ENCODE results near the gene PTGIS. TPM values are rescaled to one million over a fixed set of nuclear protein-coding genes. Genes with fewer than 3 reads are reported as not detected.

PTGIS gene
- total RNA-seq, 1 donor from 2014 or later = 10.8 TPM

- DNase-seq = no peak
These were observed 7.8 kb downstream of the PTGIS start for GRCh38 chr20:49560186-49560585.

- DNase-seq = no peak
These were observed 8.4 kb downstream of the PTGIS start for GRCh38 chr20:49559411-49560081.

GRCh38 chr20:49558826-49559225 is 9.1 kb downstream of the PTGIS start:
- no peak for DNase-seq

- no peak for DNase-seq
These were observed 10.5 kb downstream of the PTGIS start for GRCh38 chr20:49557449-49557848.

- no peak for DNase-seq
These were observed 11.3 kb downstream of the PTGIS start for GRCh38 chr20:49556621-49557020.

GRCh38 chr20:49549801-49550551 is 18.0 kb downstream of the PTGIS start:
- DNase-seq = no peak

- DNase-seq = no peak
These were observed 19.5 kb downstream of the PTGIS start for GRCh38 chr20:49548371-49548947.

GRCh38 chr20:49545572-49545971 is 22.4 kb downstream of the PTGIS start:
- no peak for DNase-seq

- no peak for DNase-seq
These were observed 23.4 kb downstream of the PTGIS start for GRCh38 chr20:49544535-49544934.

- no peak for DNase-seq
These were observed 24.0 kb downstream of the PTGIS start for GRCh38 chr20:49543858-49544437.

- no peak for DNase-seq
These were observed 24.7 kb downstream of the PTGIS start for GRCh38 chr20:49543071-49543857.

GRCh38 chr20:49542514-49542991 is 25.4 kb downstream of the PTGIS start:
- no peak for DNase-seq

- no peak for DNase-seq
These were observed 26.0 kb downstream of the PTGIS start for GRCh38 chr20:49541733-49542513.

GRCh38 chr20:49540687-49541435 is 27.1 kb downstream of the PTGIS start:
- no peak for DNase-seq

- DNase-seq = no peak
These were observed 27.7 kb downstream of the PTGIS start for GRCh38 chr20:49540232-49540620.

- DNase-seq = no peak
These were observed 28.3 kb downstream of the PTGIS start for GRCh38 chr20:49539481-49540231.

GRCh38 chr20:49538950-49539349 is 29.0 kb downstream of the PTGIS start:
- DNase-seq = no peak

- no peak for DNase-seq
These were observed 33.7 kb downstream of the PTGIS start for GRCh38 chr20:49534255-49534712.

GRCh38 chr20:49532285-49532946 is 35.5 kb downstream of the PTGIS start:
- DNase-seq = no peak

Measured in occipital lobe (tissue), 2 donors.